CD14-positive monocyte (primary cell): ENCODE data around the gene HSPA4L. TPM values are rescaled to one million over a fixed set of nuclear protein-coding genes. Genes with fewer than 3 reads are reported as not detected.

Source experiments
- DNase-seq, 3 donors: peaks; one replicate each; pipeline ENCODE4 v3.0.0-alpha.2; 2011 to 2022
- H2AFZ ChIP-seq: 2 replicates; pipeline ENCODE4 v1.6.0; 2012; ENCODE audit warnings: mild to moderate bottlenecking, low read depth, low read length, inconsistent platforms; ENCODE audit not compliant: insufficient read depth, poor library complexity, severe bottlenecking
- H3K27ac ChIP-seq, 2 donors: 1 replicate in 1 of 2; 2 replicates in 1 of 2; pipeline ENCODE4 v1.5.1; 2012 to 2013; ENCODE audit warnings: low read length in 2 of 2, control low read depth in 1 of 2, inconsistent platforms in 1 of 2, low read depth in 1 of 2, mild to moderate bottlenecking in 1 of 2
- H3K27me3 ChIP-seq, 2 donors: one replicate each; pipeline versions ENCODE4 v1.6.0 to v1.6.1; 2011 to 2013; ENCODE audit warnings: low read length in 2 of 2; ENCODE audit not compliant: control insufficient read depth in 2 of 2, insufficient read depth in 2 of 2
- H3K36me3 ChIP-seq, 2 donors: replicated peaks in 1 of 2; 1 replicate in 1 of 2; 2 replicates in 1 of 2; pipeline versions ENCODE4 v1.5.1 to v1.6.1; 2012 to 2013; ENCODE audit warnings: low read length in 2 of 2, control low read depth in 1 of 2, inconsistent platforms in 1 of 2, mild to moderate bottlenecking in 1 of 2; ENCODE audit not compliant: insufficient read depth in 2 of 2, control insufficient read depth in 1 of 2
- H3K4me1 ChIP-seq, 2 donors: 1 replicate in 1 of 2; 2 replicates in 1 of 2; pipeline versions ENCODE4 v1.5.1 to v1.6.1; 2012 to 2013; ENCODE audit warnings: low read length in 2 of 2, control low read depth in 1 of 2, inconsistent platforms in 1 of 2, mild to moderate bottlenecking in 1 of 2, moderate library complexity in 1 of 2; ENCODE audit not compliant: insufficient read depth in 2 of 2, control insufficient read depth in 1 of 2
- H3K4me2 ChIP-seq: replicated peaks from 2 replicates; pipeline ENCODE3; 2012; ENCODE audit warnings: low read length, moderate library complexity, mild to moderate bottlenecking; ENCODE audit not compliant: poor library complexity, severe bottlenecking; ENCODE audit errors: extremely low read depth
- H3K4me3 ChIP-seq, 3 experiments: fragments of 200-600 bp in 1 of 3; sonication (generic) in 1 of 3; replicated peaks in 1 of 3; 1 replicate in 2 of 3; 2 replicates in 1 of 3; pipeline ENCODE4 v1.5.1; 2011 to 2013; ENCODE audit warnings: low read length in 3 of 3, mild to moderate bottlenecking in 3 of 3, control low read depth in 2 of 3, low read depth in 2 of 3, inconsistent platforms in 1 of 3, moderate library complexity in 1 of 3
- H3K79me2 ChIP-seq: 2 replicates; pipeline ENCODE4 v1.6.0; 2012; ENCODE audit warnings: mild to moderate bottlenecking, control low read depth, inconsistent platforms, low read length, moderate library complexity; ENCODE audit not compliant: insufficient read depth
- H3K9ac ChIP-seq: 2 replicates; pipeline ENCODE4 v1.6.0; 2017; ENCODE audit warnings: low read length, mild to moderate bottlenecking; ENCODE audit not compliant: insufficient read depth, poor library complexity, severe bottlenecking
- H3K9me3 ChIP-seq, 2 donors: replicated peaks in 1 of 2; 1 replicate in 1 of 2; 2 replicates in 1 of 2; pipeline versions ENCODE4 v1.5.1 to v1.6.1; 2012 to 2013; ENCODE audit warnings: low read length in 2 of 2, control low read depth in 1 of 2; ENCODE audit not compliant: control insufficient read depth in 1 of 2, insufficient read depth in 1 of 2
- H4K20me1 ChIP-seq: 2 replicates; pipeline ENCODE4 v1.6.0; 2012; ENCODE audit warnings: mild to moderate bottlenecking, low read length, control low read depth, moderate library complexity; ENCODE audit not compliant: insufficient read depth
- H3K27ac Mint-ChIP-seq, 7 donors: one replicate each; pipeline ENCODE4 v1.8.0; 2020; ENCODE audit warnings: mild to moderate bottlenecking in 7 of 7, mixed read lengths in 7 of 7, moderate library complexity in 6 of 7, inconsistent platforms in 2 of 7
- H3K27me3 Mint-ChIP-seq, 3 donors: one replicate each; pipeline ENCODE4 v1.8.0; 2021 to 2022; ENCODE audit warnings: low read depth in 3 of 3, mild to moderate bottlenecking in 3 of 3, mixed read lengths in 3 of 3, moderate library complexity in 3 of 3, inconsistent platforms in 1 of 3
- H3K36me3 Mint-ChIP-seq, 2 donors: one replicate each; pipeline ENCODE4 v1.8.0; 2020; ENCODE audit warnings: mixed read lengths in 2 of 2, inconsistent platforms in 1 of 2, mild to moderate bottlenecking in 1 of 2
- H3K4me1 Mint-ChIP-seq: one replicate; pipeline ENCODE4 v1.8.0; 2020; ENCODE audit warnings: mild to moderate bottlenecking, mixed read lengths
- H3K4me3 Mint-ChIP-seq, 2 donors: one replicate each; pipeline ENCODE4 v1.8.0; 2020; ENCODE audit warnings: mild to moderate bottlenecking in 2 of 2, mixed read lengths in 2 of 2, moderate library complexity in 1 of 2
- H3K9me3 Mint-ChIP-seq, 7 donors: one replicate each; pipeline ENCODE4 v1.8.0; 2020 to 2022; ENCODE audit warnings: mixed read lengths in 7 of 7, mild to moderate bottlenecking in 6 of 7, moderate library complexity in 6 of 7, inconsistent platforms in 2 of 7
- WGBS: methylation state at CpG from one replicate; pipeline ENCODE4 v1.1.5; 2013; ENCODE audit warnings: missing lambda C conversion rate; ENCODE audit not compliant: insufficient coverage; 5-methylcytosine and 5-hydroxymethylcytosine counted together
- intact Hi-C, 2 donors: fragments of 100-400 bp; cut with micrococcal nuclease; formaldehyde crosslinking; loops; one replicate each; pipeline versions ENCODE4 v1.15.0 to v1.15.1; 2023
- polyA plus RNA-seq, 3 donors: library from polyadenylated mRNA; depleted of rRNA in 1 of 3; unstranded in 2 of 3; stranded (reverse) in 1 of 3; fragments of 300-500 nt in 2 of 3; fragments of >200 nt in 1 of 3; fragmentation: Illumina TruSeq in 2 of 3; gene quantifications; 1 replicate in 2 of 3; 2 replicates in 1 of 3; pipeline ENCODE4 v1.2.3, GENCODE V29; 2012 to 2021
- TF ChIP-seq, protein P1 (sequence below): fragments of 200-600 bp; IDR thresholded peaks from one replicate; pipeline ENCODE4 v1.8.0; 2022; ENCODE audit warnings: antibody characterized with exemption, mild to moderate bottlenecking

The HSPA4L gene
- polyA plus RNA-seq, 3 donors = 0.04 TPM; not detected in 2

DNA sequence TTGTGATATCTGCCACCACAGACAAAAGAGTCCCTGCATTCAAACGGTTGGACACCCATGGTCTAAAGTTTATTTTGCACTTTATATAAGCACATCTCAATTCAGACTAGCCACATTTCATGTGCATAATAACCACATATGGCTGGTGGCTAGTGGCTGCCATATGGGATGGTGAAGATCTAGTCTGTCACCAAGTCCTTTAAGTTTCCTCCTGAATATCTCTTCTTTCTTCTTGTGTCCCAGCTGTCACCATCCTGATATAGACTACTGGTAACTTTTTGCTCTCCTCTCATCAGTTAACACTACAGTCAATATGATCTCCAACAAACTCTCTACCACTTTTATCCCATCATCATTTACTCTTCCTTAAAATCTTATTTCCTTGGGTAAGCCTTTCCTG is 9.3 kb downstream of the HSPA4L start:
- H3K36me3 Mint-ChIP-seq = no peaks in the 10 kb centered on the region
- intact Hi-C loops = no loop called here
- Histone ChIP-seq H3K36me3 (no peaks in the 10 kb centered on the region), H3K9me3 (no peaks in the 10 kb centered on the region), H2AFZ (no peak overlapping the region), H4K20me1 (no peaks in the 10 kb centered on the region), H3K4me2 (no peak overlapping the region), H3K4me1 (no peaks in the 10 kb centered on the region), H3K27ac (no peak overlapping the region), H3K27me3 (no peaks in the 10 kb centered on the region), H3K79me2 (no peaks in the 10 kb centered on the region), H3K4me3 (no peak overlapping the region), H3K9ac (no peak overlapping the region)
- no peaks in the 10 kb centered on the region for H3K9me3 Mint-ChIP-seq
- TF ChIP-seq, protein P1, sequence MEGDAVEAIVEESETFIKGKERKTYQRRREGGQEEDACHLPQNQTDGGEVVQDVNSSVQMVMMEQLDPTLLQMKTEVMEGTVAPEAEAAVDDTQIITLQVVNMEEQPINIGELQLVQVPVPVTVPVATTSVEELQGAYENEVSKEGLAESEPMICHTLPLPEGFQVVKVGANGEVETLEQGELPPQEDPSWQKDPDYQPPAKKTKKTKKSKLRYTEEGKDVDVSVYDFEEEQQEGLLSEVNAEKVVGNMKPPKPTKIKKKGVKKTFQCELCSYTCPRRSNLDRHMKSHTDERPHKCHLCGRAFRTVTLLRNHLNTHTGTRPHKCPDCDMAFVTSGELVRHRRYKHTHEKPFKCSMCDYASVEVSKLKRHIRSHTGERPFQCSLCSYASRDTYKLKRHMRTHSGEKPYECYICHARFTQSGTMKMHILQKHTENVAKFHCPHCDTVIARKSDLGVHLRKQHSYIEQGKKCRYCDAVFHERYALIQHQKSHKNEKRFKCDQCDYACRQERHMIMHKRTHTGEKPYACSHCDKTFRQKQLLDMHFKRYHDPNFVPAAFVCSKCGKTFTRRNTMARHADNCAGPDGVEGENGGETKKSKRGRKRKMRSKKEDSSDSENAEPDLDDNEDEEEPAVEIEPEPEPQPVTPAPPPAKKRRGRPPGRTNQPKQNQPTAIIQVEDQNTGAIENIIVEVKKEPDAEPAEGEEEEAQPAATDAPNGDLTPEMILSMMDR = no peak
- WGBS = no CpG with 5 or more reads among the region's 1 CpG
- DNase-seq = no peak
- H3K27ac Mint-ChIP-seq = no peak overlapping the region
- H3K4me1 Mint-ChIP-seq = no peaks in the 10 kb centered on the region
- peaks cover 0 to 7% (median 0%) of the 10 kb centered on the region in 3 donors for H3K27me3 Mint-ChIP-seq
- no peak overlapping the region for H3K4me3 Mint-ChIP-seq

DNA sequence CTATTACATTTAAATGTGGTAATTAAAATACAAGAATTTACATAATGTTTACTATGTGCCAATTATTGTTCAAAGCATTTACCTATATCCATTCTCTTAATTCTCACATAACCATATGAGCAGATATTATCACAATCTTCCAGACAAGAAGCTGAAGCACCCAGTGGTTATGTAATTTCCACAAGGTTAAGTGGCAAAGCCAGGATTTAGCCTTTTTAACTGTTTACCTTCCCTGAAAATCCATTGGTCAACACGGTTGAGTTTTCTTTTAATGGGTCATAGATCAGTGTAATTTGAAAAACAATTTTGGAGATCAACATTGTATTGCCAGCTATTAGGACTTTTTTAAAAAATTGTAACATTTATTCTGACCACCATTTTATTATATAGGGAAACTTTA is 11.4 kb downstream of the HSPA4L start:
- Mint-ChIP-seq H3K36me3 (no peaks in the 10 kb centered on the region), H3K27ac (no peak overlapping the region), H3K9me3 (no peaks in the 10 kb centered on the region), H3K27me3 (peaks cover 0 to 5% (median 0%) of the 10 kb centered on the region in 3 donors), H3K4me3 (no peak overlapping the region), H3K4me1 (no peaks in the 10 kb centered on the region)
- Histone ChIP-seq H3K27me3 (no peaks in the 10 kb centered on the region), H3K4me2 (no peak overlapping the region), H3K9me3 (no peaks in the 10 kb centered on the region), H3K4me1 (no peaks in the 10 kb centered on the region), H3K9ac (no peak overlapping the region), H4K20me1 (no peaks in the 10 kb centered on the region), H3K36me3 (no peaks in the 10 kb centered on the region), H3K4me3 (no peak overlapping the region), H3K27ac (no peak overlapping the region), H2AFZ (no peak overlapping the region), H3K79me2 (no peaks in the 10 kb centered on the region)
- intact Hi-C loops = no loop called here
- TF ChIP-seq, protein P1 = no peak
- no CpG with 5 or more reads among the region's 1 CpG for WGBS
- DNase-seq = no peak
